ENCODE results near the gene CST7.

Gene CST7

DNA sequence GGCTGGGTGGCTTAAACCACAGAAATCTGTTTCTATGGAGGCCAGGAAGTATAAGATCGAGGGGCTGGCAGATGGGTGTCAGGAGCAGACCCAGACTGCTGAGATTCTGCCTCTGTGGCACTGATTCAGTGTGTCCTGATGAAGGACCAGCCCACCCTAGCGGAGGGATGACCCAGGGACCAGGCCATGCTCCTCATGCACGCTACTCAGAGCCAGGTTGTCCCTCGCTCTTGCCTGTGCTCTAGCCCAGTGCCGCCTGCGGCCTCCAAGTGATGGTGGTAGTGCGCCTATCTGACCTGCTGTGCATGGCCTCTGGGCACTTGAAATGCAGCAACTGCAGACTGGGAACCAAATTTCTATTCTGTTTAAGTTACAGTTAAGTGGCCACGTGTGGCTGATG is 56.6 kb downstream of the CST7 start:
- TF ChIP-seq, protein P1, sequence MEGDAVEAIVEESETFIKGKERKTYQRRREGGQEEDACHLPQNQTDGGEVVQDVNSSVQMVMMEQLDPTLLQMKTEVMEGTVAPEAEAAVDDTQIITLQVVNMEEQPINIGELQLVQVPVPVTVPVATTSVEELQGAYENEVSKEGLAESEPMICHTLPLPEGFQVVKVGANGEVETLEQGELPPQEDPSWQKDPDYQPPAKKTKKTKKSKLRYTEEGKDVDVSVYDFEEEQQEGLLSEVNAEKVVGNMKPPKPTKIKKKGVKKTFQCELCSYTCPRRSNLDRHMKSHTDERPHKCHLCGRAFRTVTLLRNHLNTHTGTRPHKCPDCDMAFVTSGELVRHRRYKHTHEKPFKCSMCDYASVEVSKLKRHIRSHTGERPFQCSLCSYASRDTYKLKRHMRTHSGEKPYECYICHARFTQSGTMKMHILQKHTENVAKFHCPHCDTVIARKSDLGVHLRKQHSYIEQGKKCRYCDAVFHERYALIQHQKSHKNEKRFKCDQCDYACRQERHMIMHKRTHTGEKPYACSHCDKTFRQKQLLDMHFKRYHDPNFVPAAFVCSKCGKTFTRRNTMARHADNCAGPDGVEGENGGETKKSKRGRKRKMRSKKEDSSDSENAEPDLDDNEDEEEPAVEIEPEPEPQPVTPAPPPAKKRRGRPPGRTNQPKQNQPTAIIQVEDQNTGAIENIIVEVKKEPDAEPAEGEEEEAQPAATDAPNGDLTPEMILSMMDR (IDR thresholded peaks at IDR 0.05; ENCODE audit: low read depth, low read length, missing control alignments), result no peak
- in situ Hi-C loops (cut with HindIII; ENCODE audit: low pct_ligation_motif_present, low sequenced_read_pairs), result no loop called here
- no peaks in the 10 kb centered on the region for H3K36me3 ChIP-seq (replicated peaks)
- no peak for DNase-seq
- H3K27ac ChIP-seq, result no peak overlapping the region
- no peaks in the 10 kb centered on the region for H3K27me3 ChIP-seq (replicated peaks)
- H3K4me3 ChIP-seq (ENCODE audit: low read depth, low read length), result no peak overlapping the region

DNA sequence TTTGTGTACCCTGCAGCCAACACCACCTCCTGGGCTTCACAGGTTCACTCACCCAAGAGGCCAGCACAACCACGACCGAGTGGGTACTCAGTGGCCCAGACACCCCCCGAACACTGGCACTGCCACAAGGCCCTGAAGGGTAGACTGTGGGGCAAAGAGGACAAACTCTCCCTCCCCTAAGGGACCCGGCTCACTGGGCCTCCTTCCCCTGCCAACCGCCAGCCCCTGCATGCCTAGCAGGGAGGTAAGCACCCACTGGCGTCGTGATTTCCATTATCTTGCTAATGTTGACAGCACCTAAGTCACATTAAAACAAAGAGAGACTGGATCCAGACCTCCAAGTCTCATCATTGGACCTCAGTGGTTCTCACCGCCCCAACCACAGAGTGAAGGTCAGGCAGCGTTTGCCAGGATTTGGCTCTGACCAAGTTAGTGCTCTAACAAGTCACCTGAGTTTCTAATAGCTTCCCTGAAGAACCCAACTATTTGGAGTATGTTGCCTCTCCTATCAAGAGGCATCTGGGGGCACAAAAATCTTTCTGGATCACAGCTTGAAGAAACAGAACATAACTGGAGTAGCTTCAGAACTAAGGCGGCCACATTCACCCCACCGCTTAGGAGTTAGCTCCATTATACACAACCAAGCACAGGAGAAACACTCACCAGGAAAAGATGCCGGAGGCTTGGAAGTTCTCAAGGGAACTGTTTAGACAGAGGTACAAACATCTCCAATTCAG is 57.5 kb downstream of the CST7 start:
- in situ Hi-C loops (cut with HindIII; ENCODE audit: low pct_ligation_motif_present, low sequenced_read_pairs), result no loop called here
- no peak overlapping the region for H3K4me3 ChIP-seq (ENCODE audit: low read depth, low read length)
- TF ChIP-seq, protein P1 (IDR thresholded peaks at IDR 0.05; ENCODE audit: low read depth, low read length, missing control alignments), result no peak
- no peaks in the 10 kb centered on the region for H3K27me3 ChIP-seq (replicated peaks)
- DNase-seq, result no peak
- H3K27ac ChIP-seq, result no peak overlapping the region
- no peaks in the 10 kb centered on the region for H3K36me3 ChIP-seq (replicated peaks)

DNA sequence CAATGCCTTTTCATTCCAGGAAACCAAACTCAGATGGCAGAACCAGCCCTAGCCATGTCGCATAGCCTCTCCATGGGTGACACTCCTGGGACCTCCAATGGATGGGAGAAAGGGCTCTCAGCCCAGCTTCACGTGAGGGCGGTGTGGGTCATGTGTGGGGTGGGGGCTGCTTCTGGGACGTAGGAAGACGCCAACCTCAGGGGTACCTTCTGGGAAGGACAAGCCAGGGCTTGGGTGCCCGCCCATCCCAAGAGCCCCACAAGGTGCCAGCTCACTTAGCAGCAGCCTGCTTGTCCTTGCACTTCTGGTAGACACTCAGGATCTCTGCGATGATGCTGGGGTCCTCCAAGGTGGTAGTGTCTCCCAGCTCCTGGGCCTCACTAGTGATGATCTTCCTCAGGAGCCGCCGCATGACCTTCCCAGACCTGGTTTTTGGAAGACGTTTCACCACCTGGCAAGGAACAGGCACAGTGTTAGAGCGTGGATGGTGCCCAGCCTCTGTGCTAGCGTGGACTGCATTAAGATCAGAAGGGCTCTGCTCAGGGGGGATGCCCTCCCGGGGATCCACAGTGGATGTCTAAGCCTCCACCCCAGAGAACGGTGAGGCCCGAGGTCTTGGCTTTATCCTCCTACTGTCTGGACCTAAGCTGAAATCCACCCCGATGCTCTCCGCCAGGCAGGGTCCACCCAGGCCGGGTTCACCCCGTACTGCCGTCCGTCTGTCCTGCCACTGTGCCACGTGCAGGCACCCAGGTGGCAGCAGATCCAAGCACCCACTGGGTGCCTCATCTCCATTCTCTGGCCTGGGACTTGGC is 58.6 kb downstream of the CST7 start:
- DNase-seq, result no peak
- in situ Hi-C loops (cut with HindIII; ENCODE audit: low pct_ligation_motif_present, low sequenced_read_pairs), result no loop called here
- H3K36me3 ChIP-seq (replicated peaks), result no peaks in the 10 kb centered on the region
- H3K27me3 ChIP-seq (replicated peaks), result no peaks in the 10 kb centered on the region
- H3K27ac ChIP-seq, result no peak overlapping the region
- no peak overlapping the region for H3K4me3 ChIP-seq (ENCODE audit: low read depth, low read length)
- TF ChIP-seq, protein P1 (IDR thresholded peaks at IDR 0.05; ENCODE audit: low read depth, low read length, missing control alignments), result no peak

DNA sequence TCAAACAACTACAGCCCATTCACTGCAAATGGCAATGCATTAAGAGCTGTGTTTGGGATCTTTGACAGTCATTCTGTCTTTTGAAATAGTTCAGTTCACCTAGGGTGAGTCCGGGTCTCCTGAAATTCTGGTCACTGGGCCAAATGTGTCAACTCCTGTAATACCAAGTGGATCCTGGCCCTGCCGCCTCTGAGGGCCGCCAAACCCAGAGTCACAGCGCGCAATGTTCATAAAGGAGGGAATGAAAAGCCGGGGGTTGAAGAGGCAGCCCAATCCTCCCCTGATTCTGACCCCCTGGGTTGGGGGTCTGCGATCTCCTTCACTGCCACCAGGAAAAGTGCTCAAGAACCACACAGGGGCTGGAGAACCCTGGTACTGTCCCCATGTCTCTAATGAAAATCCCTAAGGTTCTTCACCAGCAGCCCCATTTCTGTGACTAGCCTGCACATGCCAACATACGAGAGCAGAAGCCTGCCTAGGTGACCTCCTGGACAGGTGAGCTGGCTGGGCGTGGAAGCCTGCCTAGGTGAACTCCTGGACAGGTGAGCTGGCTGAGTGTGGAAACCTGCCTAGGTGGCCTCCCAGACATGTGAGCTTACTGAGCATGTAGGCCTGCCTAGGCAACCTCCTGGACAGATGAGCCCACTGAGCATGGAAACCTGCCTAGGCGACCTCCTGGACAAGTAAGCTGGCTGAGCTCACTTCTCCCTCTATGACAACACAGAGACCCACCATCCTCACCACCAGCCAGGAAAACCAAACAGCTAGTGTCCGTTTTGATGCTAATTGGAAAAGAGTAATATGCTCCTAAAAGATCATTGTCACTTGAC is 59.5 kb downstream of the CST7 start:
- DNase-seq, result no peak
- H3K36me3 ChIP-seq (replicated peaks), result no peaks in the 10 kb centered on the region
- in situ Hi-C loops (cut with HindIII; ENCODE audit: low pct_ligation_motif_present, low sequenced_read_pairs), result no loop called here

More for the DNA sequence above, 59.5 kb downstream of the CST7 start:
- H3K27ac ChIP-seq, result no peak overlapping the region
- TF ChIP-seq, protein P1 (IDR thresholded peaks at IDR 0.05; ENCODE audit: low read depth, low read length, missing control alignments), result no peak
- no peaks in the 10 kb centered on the region for H3K27me3 ChIP-seq (replicated peaks)
- no peak overlapping the region for H3K4me3 ChIP-seq (ENCODE audit: low read depth, low read length)

Measured in brain microvascular endothelial cell (primary cell).